ENCODE measurements around the gene SLC25A42. TPM values are rescaled to one million over a fixed set of nuclear protein-coding genes. Genes with fewer than 3 reads are reported as not detected.

Gene SLC25A42
- total RNA-seq, 1 donor from 2014 or later = 12.7 TPM

DNA sequence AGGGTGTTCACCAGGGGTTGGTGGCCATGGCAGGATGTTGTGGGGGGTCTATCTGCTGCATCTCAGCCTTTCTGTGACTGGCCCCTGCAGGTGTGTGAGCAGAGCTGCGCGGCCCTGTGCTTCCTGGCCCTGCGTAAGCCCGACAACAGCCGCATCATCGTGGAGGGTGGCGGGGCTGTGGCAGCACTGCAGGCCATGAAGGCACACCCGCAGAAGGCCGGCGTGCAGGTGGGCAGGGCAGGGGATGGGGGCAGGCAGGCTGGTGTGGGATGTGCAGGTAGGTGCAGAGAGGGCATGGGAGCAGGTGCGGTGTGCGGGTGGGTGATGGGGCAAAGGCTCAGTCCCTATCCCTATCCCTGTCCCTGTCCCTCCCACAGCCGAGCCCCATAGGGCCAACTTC, 8.1 kb upstream of the SLC25A42 start:
- H3K4me1 ChIP-seq = peaks cover 4% of the 10 kb centered on the region
- H3K4me3 ChIP-seq = no peak overlapping the region
- ATAC-seq = no peak
- DNase-seq = no peak
- no peak overlapping the region for H3K27ac ChIP-seq
- no peaks in the 10 kb centered on the region for H3K27me3 ChIP-seq
- TF ChIP-seq, protein P1, sequence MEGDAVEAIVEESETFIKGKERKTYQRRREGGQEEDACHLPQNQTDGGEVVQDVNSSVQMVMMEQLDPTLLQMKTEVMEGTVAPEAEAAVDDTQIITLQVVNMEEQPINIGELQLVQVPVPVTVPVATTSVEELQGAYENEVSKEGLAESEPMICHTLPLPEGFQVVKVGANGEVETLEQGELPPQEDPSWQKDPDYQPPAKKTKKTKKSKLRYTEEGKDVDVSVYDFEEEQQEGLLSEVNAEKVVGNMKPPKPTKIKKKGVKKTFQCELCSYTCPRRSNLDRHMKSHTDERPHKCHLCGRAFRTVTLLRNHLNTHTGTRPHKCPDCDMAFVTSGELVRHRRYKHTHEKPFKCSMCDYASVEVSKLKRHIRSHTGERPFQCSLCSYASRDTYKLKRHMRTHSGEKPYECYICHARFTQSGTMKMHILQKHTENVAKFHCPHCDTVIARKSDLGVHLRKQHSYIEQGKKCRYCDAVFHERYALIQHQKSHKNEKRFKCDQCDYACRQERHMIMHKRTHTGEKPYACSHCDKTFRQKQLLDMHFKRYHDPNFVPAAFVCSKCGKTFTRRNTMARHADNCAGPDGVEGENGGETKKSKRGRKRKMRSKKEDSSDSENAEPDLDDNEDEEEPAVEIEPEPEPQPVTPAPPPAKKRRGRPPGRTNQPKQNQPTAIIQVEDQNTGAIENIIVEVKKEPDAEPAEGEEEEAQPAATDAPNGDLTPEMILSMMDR (IDR thresholded peaks at IDR 0.05) = no peak
- H3K36me3 ChIP-seq = peaks cover 38% of the 10 kb centered on the region
- intact Hi-C loops (cut with DNase I) = no loop called here
- no peaks in the 10 kb centered on the region for H3K9me3 ChIP-seq

- intact Hi-C loops (cut with DNase I) = no loop called here
- peaks cover 34% of the 10 kb centered on the region for H3K36me3 ChIP-seq
- no peak for DNase-seq
Observed at GRCh38 chr19:19056636-19057275, 7.0 kb upstream of the SLC25A42 start.

GRCh38 chr19:19057317-19057716, 6.5 kb upstream of the SLC25A42 start:
- Histone ChIP-seq H3K27ac (no peak overlapping the region), H3K4me1 (peaks cover 4% of the 10 kb centered on the region), H3K27me3 (no peaks in the 10 kb centered on the region), H3K9me3 (no peaks in the 10 kb centered on the region), H3K4me3 (no peak overlapping the region), H3K36me3 (peaks cover 29% of the 10 kb centered on the region)
- TF ChIP-seq, protein P1 (IDR thresholded peaks at IDR 0.05) = no peak
- DNase-seq (no peak), ATAC-seq (no peak)
- intact Hi-C loops (cut with DNase I) = no loop called here

More at GRCh38 chr19:19056636-19057275, 7.0 kb upstream of the SLC25A42 start:
- Histone ChIP-seq H3K4me1 (peaks cover 4% of the 10 kb centered on the region), H3K27ac (no peak overlapping the region), H3K9me3 (no peaks in the 10 kb centered on the region), H3K27me3 (no peaks in the 10 kb centered on the region), H3K4me3 (no peak overlapping the region)
- TF ChIP-seq, protein P1 (IDR thresholded peaks at IDR 0.05) = no peak
- ATAC-seq = no peak

- no peaks in the 10 kb centered on the region for H3K27me3 ChIP-seq
- DNase-seq (no peak), ATAC-seq (no peak)
- TF ChIP-seq, protein P1 (IDR thresholded peaks at IDR 0.05) = no peak
- peaks cover 4% of the 10 kb centered on the region for H3K4me1 ChIP-seq
- H3K9me3 ChIP-seq = no peaks in the 10 kb centered on the region
- H3K27ac ChIP-seq = no peak overlapping the region
- peaks cover 25% of the 10 kb centered on the region for H3K36me3 ChIP-seq
- H3K4me3 ChIP-seq = no peak overlapping the region
- intact Hi-C loops (cut with DNase I) = no loop called here
Observed at GRCh38 chr19:19057720-19058119, 6.1 kb upstream of the SLC25A42 start.

GRCh38 chr19:19059018-19059836, 4.6 kb upstream of the SLC25A42 start:
- no peaks in the 10 kb centered on the region for H3K9me3 ChIP-seq
- intact Hi-C loops (cut with DNase I) = no loop called here
- TF ChIP-seq, protein P1 (IDR thresholded peaks at IDR 0.05) = no peak
- ATAC-seq = no peak
- no peak overlapping the region for H3K4me3 ChIP-seq
- no peak for DNase-seq
- peaks cover 16% of the 10 kb centered on the region for H3K36me3 ChIP-seq
- H3K4me1 ChIP-seq = peaks cover 10% of the 10 kb centered on the region
- H3K27ac ChIP-seq = no peak overlapping the region
- no peaks in the 10 kb centered on the region for H3K27me3 ChIP-seq
